GM12878 (cell line): ENCODE results near the gene C3orf22. TPM values are rescaled to one million over a fixed set of nuclear protein-coding genes. Genes with fewer than 3 reads are reported as not detected.

Experiments used
- ATAC-seq: fragments of 200-7000 bp; cut with Tn5 transposase; 3 replicates; pipeline ENCODE4 v1.9.1; 2020; ENCODE audit warnings: mild to moderate bottlenecking, moderate library complexity
- BruUV-seq: library from RNA; stranded (reverse); fragments of 400-500 nt; replicated peaks from 2 replicates; lab custom pipeline; 2021; lab: Mats Ljungman, UMichigan
- CTCF ChIA-PET: fragments of 300-600 bp; sonication (Branson Sonifier 250); formaldehyde crosslinking; extraction: SDS; loops from one replicate; lab custom pipeline; 2021; ENCODE audit warnings: inconsistent platforms; lab: Yijun Ruan, JAX
- POLR2A ChIA-PET: fragments of 350-600 bp; formaldehyde crosslinking; extraction: SDS; loops from one replicate; lab custom pipeline; 2021; ENCODE audit warnings: inconsistent platforms; lab: Charles Lee
- RAD21 ChIA-PET: fragments of 300-600 bp; sonication (Branson Sonifier 250); formaldehyde crosslinking; loops from one replicate; lab custom pipeline; 2023; ENCODE audit warnings: antibody characterized with exemption; ENCODE audit not compliant: unreplicated experiment; lab: Charles Lee
- SMC1A ChIA-PET: fragments of 300-600 bp; sonication (Branson Sonifier 250); formaldehyde crosslinking; loops from one replicate; lab custom pipeline; 2023; ENCODE audit not compliant: unreplicated experiment, uncharacterized antibody; lab: Charles Lee
- DNase-seq: peaks from one replicate; pipeline ENCODE4 v3.0.0-alpha.2; 2011; ENCODE audit warnings: low read depth, low spot score
- FAIRE-seq: peaks from 3 replicates; lab custom pipeline; 2011; peaks lifted over from hg19 to GRCh38; lab: Jason Lieb, UNC
- H2AFZ ChIP-seq: 2 replicates; pipeline ENCODE4 v1.6.0; 2011; ENCODE audit warnings: low read depth, low read length, control low read depth; ENCODE audit not compliant: control insufficient read depth
- H3K27ac ChIP-seq: 2 replicates; pipeline ENCODE4 v1.5.1; 2011; ENCODE audit warnings: control low read depth; ENCODE audit not compliant: control insufficient read depth, insufficient read depth
- H3K27me3 ChIP-seq, 2 experiments: replicated peaks in 1 of 2; 2 replicates each; pipeline versions ENCODE4 v1.6.0 to v1.6.1; 2011; ENCODE audit warnings: low read length in 1 of 2; ENCODE audit not compliant: control insufficient read depth in 2 of 2, insufficient read depth in 2 of 2
- H3K36me3 ChIP-seq, 2 experiments: 2 replicates each; pipeline ENCODE4 v1.5.1; 2011; ENCODE audit warnings: low read length in 1 of 2; ENCODE audit not compliant: control insufficient read depth in 2 of 2, insufficient read depth in 2 of 2
- H3K4me1 ChIP-seq: 2 replicates; pipeline ENCODE4 v1.6.1; 2011; ENCODE audit warnings: mild to moderate bottlenecking, low read length, moderate library complexity, mixed read lengths; ENCODE audit not compliant: control insufficient read depth, insufficient read depth
- H3K4me2 ChIP-seq: 2 replicates; pipeline ENCODE4 v1.6.0; 2011; ENCODE audit warnings: control low read depth; ENCODE audit not compliant: control insufficient read depth, insufficient read depth
- H3K4me3 ChIP-seq: fragments of 200-600 bp; sonication (generic); 2 replicates; pipeline ENCODE4 v1.5.1; 2016
- H3K79me2 ChIP-seq: 2 replicates; pipeline ENCODE4 v1.6.0; 2011; ENCODE audit warnings: low read length; ENCODE audit not compliant: control insufficient read depth, insufficient read depth
- H3K9ac ChIP-seq: 2 replicates; pipeline ENCODE4 v1.8.0; 2011; ENCODE audit warnings: low read length, control low read depth, mixed read lengths; ENCODE audit not compliant: control insufficient read depth, insufficient read depth
- H3K9me3 ChIP-seq: replicated peaks from 3 replicates; pipeline ENCODE4 v1.5.1; 2011; ENCODE audit warnings: mild to moderate bottlenecking, low read length; ENCODE audit not compliant: control insufficient read depth, insufficient read depth
- H4K20me1 ChIP-seq: 2 replicates; pipeline ENCODE4 v1.6.0; 2011; ENCODE audit not compliant: control insufficient read depth, insufficient read depth
- ATF3 ChIP-seq: IDR thresholded peaks from 2 replicates; pipeline ENCODE4 v1.6.1; 2011; ENCODE audit warnings: low read depth, mild to moderate bottlenecking, low read length, moderate library complexity, borderline replicate concordance; ENCODE audit errors: extremely low read depth
- ELK1 ChIP-seq: IDR thresholded peaks from 2 replicates; pipeline ENCODE4 v1.6.1; 2012; ENCODE audit warnings: low read depth, low read length, improper control_type of control experiment
- HDAC6 ChIP-seq: fragments of 200-600 bp; sonication (generic); IDR thresholded peaks from one replicate; pipeline ENCODE4 v1.8.0; 2017; ENCODE audit warnings: antibody characterized with exemption; ENCODE audit not compliant: unreplicated experiment
- LARP7 ChIP-seq: fragments of 450-650 bp; IDR thresholded peaks from 2 replicates; pipeline ENCODE4 v1.6.1; 2017; ENCODE audit warnings: mild to moderate bottlenecking
- MEF2A ChIP-seq: IDR thresholded peaks from 2 replicates; pipeline ENCODE4 v1.6.1; 2011; ENCODE audit warnings: low read depth, mild to moderate bottlenecking, low read length, moderate library complexity; ENCODE audit not compliant: insufficient read depth
- NFYA ChIP-seq: IDR thresholded peaks from 2 replicates; pipeline ENCODE4 v1.6.1; 2011; ENCODE audit warnings: low read depth, mild to moderate bottlenecking, low read length, improper control_type of control experiment, borderline replicate concordance
- NKRF ChIP-seq: fragments of 450-650 bp; conservative IDR thresholded peaks from 2 replicates; pipeline ENCODE4 v1.6.1; 2017; ENCODE audit warnings: mild to moderate bottlenecking, moderate library complexity
- POLR2AphosphoS5 ChIP-seq: IDR thresholded peaks from 2 replicates; pipeline ENCODE4 v1.6.1; 2011; ENCODE audit warnings: mild to moderate bottlenecking, low read length, inconsistent platforms
- STAT3 ChIP-seq: IDR thresholded peaks from 2 replicates; pipeline ENCODE4 v1.6.1; 2011; ENCODE audit warnings: low read depth, low read length, improper control_type of control experiment
- ZNF687 ChIP-seq: fragments of 450-650 bp; IDR thresholded peaks from 2 replicates; pipeline ENCODE4 v1.6.1; 2017; ENCODE audit warnings: mild to moderate bottlenecking, moderate library complexity
- WGBS: methylation state at CpG from one replicate; pipeline ENCODE4 v1.1.6; 2016; ENCODE audit warnings: low lambda C conversion rate; ENCODE audit not compliant: insufficient replicate concordance, insufficient coverage; ENCODE audit errors: missing lambda C conversion rate; 5-methylcytosine and 5-hydroxymethylcytosine counted together
- in situ Hi-C: fragments of 300-500 bp; cut with MboI; formaldehyde crosslinking; loops from 9 replicates; pipeline ENCODE4 v1.14.3; 2018; ENCODE audit warnings: mixed read lengths
- intact Hi-C: fragments of 100-400 bp; cut with micrococcal nuclease; formaldehyde crosslinking; loops from one replicate; pipeline ENCODE4 v1.14.2; 2022; ENCODE audit not compliant: unreplicated experiment
- polyA plus RNA-seq, 11 experiments: library from polyadenylated mRNA; depleted of rRNA in 4 of 11; unstranded in 6 of 11; stranded (reverse) in 5 of 11; fragments of >200 nt; fragmentation: Nextera tagmentation in 4 of 11; fragmentation: Illumina TruSeq in 1 of 11; extraction: Ambion mirVana in 4 of 11; extraction: Trizol in 1 of 11; gene quantifications; 1 replicate in 1 of 11; 2 replicates in 10 of 11; pipeline versions ENCODE4 v1.2.1 to v1.2.3, GENCODE V29; 2011 to 2016; ENCODE audit warnings: inconsistent platforms in 2 of 11, missing spikeins in 2 of 11, low read depth in 1 of 11
- total RNA-seq, 4 experiments: library from RNA; depleted of rRNA in 3 of 4; stranded (reverse); fragments of >200 nt in 3 of 4; fragmentation: Illumina TruSeq in 1 of 4; extraction: Trizol in 1 of 4; gene quantifications; 2 replicates each; pipeline versions ENCODE4 v1.2.1 to v1.2.3, GENCODE V29; 2013 to 2021
- TF ChIP-seq, protein P1 (sequence below): fragments of 450-650 bp; IDR thresholded peaks from 2 replicates; pipeline ENCODE4 v1.6.1; 2018; ENCODE audit warnings: borderline replicate concordance, mild to moderate bottlenecking; ENCODE audit not compliant: partially characterized antibody

Gene C3orf22
- total and polyA plus RNA-seq, 10 of the 15 experiments (the other 5 are each of a cell fraction or from before 2014, with no cell fraction given) = not detected

DNA sequence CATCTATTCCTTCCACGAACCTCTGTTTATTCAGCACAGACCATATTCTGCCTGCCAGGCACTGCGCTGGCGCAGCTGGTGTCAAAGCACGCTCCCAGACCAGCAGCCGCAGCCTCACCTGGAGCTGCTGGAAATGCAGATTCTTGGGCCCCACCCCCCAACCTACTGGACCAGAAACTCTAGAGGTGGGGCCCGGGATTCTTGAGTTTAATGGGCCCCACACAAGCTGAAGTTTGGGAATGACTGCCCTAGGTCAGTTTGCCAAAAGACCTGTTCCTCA lies 27.7 kb downstream of the C3orf22 start:
- whole genome bisulfite sequencing = 50% methylated on average over 6 of the region's 6 CpGs
- H3K79me2 ChIP-seq = no peaks in the 10 kb centered on the region
- RAD21 ChIA-PET = no interaction called here
- CTCF ChIA-PET = interaction anchor here (0.6 kb wide), 1 partner anchor 9 kb away, joined by 3 read pairs; no protein-coding TSS in a partner anchor
- in situ Hi-C loops = no loop called here
- no TSS peak for BruUV-seq
- H2AFZ ChIP-seq = no peak overlapping the region
- no peak overlapping the region for H3K4me2 ChIP-seq
- DNase-seq (no peak), ATAC-seq (no peak), FAIRE-seq (no peak)
- intact Hi-C loops = no loop called here
- H3K36me3 ChIP-seq = no peaks in the 10 kb centered on the region
- no peaks in the 10 kb centered on the region for H4K20me1 ChIP-seq
- H3K9me3 ChIP-seq = no peaks in the 10 kb centered on the region
- POLR2A ChIA-PET = no interaction called here
- no peaks in the 10 kb centered on the region for H3K4me1 ChIP-seq
- no peak overlapping the region for H3K27ac ChIP-seq
- no peaks in the 10 kb centered on the region for H3K27me3 ChIP-seq
- SMC1A ChIA-PET = no interaction called here
- TF ChIP-seq ELK1 (no peak), ATF3 (no peak), ZNF687 (no peak), STAT3 (no peak), LARP7 (no peak), POLR2AphosphoS5 (no peak), NKRF (no peak), MEF2A (no peak), HDAC6 (no peak), NFYA (no peak)
- TF ChIP-seq, protein P1, sequence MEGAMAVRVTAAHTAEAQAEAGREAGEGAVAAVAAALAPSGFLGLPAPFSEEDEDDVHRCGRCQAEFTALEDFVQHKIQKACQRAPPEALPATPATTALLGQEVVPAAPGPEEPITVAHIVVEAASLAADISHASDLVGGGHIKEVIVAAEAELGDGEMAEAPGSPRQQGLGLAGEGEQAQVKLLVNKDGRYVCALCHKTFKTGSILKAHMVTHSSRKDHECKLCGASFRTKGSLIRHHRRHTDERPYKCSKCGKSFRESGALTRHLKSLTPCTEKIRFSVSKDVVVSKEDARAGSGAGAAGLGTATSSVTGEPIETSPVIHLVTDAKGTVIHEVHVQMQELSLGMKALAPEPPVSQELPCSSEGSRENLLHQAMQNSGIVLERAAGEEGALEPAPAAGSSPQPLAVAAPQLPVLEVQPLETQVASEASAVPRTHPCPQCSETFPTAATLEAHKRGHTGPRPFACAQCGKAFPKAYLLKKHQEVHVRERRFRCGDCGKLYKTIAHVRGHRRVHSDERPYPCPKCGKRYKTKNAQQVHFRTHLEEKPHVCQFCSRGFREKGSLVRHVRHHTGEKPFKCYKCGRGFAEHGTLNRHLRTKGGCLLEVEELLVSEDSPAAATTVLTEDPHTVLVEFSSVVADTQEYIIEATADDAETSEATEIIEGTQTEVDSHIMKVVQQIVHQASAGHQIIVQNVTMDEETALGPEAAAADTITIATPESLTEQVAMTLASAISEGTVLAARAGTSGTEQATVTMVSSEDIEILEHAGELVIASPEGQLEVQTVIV = no peak
- no peak overlapping the region for H3K9ac ChIP-seq
- no peak overlapping the region for H3K4me3 ChIP-seq
